ENCODE data around the gene DHRSX.
"Not testable (repeated sequence)": the region's sequence is repeated elsewhere in the genome, so short reads cannot be mapped to it uniquely, and the experiment has no call there.

DHRSX gene

DNA sequence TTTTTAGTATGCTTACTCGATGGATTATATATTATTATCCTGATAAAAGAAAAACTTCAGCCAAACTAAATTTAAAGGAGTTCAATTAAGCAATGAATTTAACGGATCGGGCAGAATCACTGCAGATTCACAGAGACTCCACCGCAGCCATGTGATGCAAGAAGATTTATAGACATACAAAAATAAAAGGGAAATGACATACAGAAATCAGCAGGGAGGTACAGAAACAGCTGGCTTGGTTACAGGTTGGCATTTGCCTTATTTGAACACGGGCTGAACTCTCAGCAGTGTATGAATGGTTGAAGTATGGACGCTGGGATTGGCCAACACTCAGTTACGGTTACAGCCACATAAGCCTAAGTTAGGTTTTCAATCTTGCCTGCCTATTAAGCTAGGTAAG lies 35.4 kb upstream of the DHRSX start:
- no peak for DNase-seq (ENCODE audit: low read depth)
- no peak overlapping the region for H3K4me3 ChIP-seq (ENCODE audit: low read depth, low read length)
- TF ChIP-seq, protein P1, sequence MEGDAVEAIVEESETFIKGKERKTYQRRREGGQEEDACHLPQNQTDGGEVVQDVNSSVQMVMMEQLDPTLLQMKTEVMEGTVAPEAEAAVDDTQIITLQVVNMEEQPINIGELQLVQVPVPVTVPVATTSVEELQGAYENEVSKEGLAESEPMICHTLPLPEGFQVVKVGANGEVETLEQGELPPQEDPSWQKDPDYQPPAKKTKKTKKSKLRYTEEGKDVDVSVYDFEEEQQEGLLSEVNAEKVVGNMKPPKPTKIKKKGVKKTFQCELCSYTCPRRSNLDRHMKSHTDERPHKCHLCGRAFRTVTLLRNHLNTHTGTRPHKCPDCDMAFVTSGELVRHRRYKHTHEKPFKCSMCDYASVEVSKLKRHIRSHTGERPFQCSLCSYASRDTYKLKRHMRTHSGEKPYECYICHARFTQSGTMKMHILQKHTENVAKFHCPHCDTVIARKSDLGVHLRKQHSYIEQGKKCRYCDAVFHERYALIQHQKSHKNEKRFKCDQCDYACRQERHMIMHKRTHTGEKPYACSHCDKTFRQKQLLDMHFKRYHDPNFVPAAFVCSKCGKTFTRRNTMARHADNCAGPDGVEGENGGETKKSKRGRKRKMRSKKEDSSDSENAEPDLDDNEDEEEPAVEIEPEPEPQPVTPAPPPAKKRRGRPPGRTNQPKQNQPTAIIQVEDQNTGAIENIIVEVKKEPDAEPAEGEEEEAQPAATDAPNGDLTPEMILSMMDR (conservative IDR thresholded peaks at IDR 0.05; ENCODE audit: low read depth, low read length), result no peak

DNA sequence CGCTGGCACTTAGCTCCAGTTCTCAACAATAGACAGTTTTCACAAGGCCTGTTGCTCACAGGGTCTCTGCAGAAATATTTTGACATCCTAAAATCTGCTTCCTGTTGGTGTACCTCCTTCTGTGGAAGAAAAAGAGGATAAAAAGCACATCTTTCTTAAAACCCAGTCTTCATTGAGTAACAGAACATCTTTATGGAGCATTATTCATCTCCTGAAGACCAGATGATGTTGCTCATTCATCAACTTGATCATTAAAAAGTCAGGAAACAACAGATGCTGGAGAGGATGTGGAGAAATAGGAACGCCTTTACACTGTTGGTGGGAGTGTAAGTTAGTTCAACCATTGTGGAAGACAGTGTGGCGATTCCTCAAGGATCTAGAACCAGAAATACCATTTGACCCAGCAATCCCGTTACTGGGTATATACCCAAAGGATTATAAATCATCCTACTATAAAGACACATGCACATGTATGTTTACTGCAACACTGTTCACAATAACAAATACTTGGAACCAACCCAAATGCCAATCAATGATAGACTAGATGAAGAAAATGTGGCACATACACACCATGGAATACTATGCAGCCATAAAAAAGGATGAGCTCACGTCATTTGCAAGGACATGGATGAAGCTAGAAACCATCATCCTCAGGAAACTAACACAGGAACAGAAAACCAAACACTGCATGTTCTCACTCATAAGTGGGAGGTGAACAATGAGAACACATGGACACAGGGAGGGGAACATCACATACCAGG lies 33.7 kb upstream of the DHRSX start:
- not testable (repeated sequence) for DNase-seq (ENCODE audit: low read depth); H3K4me3 ChIP-seq (ENCODE audit: low read depth, low read length)

GRCh38 chrX:2533424-2533823 lies 32.6 kb upstream of the DHRSX start:
- DNase-seq (ENCODE audit: low read depth), result no peak
- H3K4me3 ChIP-seq (ENCODE audit: low read depth, low read length), result no peak overlapping the region
- TF ChIP-seq, protein P1 (conservative IDR thresholded peaks at IDR 0.05; ENCODE audit: low read depth, low read length), result no peak

- no peak for DNase-seq (ENCODE audit: low read depth)
- H3K4me3 ChIP-seq (ENCODE audit: low read depth, low read length), result no peak overlapping the region
- TF ChIP-seq, protein P1 (conservative IDR thresholded peaks at IDR 0.05; ENCODE audit: low read depth, low read length), result no peak
Measured at GRCh38 chrX:2526390-2526789, 25.6 kb upstream of the DHRSX start.

DNA sequence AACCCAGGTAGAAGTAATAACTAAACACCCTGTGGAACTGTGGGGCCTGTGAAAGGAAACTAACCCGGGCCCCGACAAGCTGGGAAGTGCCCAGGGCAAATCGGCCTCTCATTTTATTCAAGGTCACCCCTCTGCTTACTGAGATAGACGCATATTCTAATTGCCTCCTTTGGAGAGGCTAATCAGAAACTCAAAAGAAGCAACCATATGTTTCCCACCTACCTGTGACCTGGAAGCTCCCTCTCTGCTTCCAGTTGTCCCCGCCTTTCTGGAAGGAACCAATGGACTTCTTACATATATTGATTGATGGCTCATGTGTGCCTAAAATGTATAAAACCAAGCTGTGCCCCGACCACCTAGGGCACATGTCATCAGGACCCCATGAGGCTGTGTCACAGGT lies 23.1 kb upstream of the DHRSX start:
- TF ChIP-seq, protein P1 (conservative IDR thresholded peaks at IDR 0.05; ENCODE audit: low read depth, low read length), result no peak
- DNase-seq (ENCODE audit: low read depth), result no peak
- H3K4me3 ChIP-seq (ENCODE audit: low read depth, low read length), result no peak overlapping the region

GRCh38 chrX:2521927-2522386 lies 21.2 kb upstream of the DHRSX start:
- H3K4me3 ChIP-seq (ENCODE audit: low read depth, low read length), result no peak overlapping the region
- no peak for DNase-seq (ENCODE audit: low read depth)
- TF ChIP-seq, protein P1 (conservative IDR thresholded peaks at IDR 0.05; ENCODE audit: low read depth, low read length), result no peak

DNA sequence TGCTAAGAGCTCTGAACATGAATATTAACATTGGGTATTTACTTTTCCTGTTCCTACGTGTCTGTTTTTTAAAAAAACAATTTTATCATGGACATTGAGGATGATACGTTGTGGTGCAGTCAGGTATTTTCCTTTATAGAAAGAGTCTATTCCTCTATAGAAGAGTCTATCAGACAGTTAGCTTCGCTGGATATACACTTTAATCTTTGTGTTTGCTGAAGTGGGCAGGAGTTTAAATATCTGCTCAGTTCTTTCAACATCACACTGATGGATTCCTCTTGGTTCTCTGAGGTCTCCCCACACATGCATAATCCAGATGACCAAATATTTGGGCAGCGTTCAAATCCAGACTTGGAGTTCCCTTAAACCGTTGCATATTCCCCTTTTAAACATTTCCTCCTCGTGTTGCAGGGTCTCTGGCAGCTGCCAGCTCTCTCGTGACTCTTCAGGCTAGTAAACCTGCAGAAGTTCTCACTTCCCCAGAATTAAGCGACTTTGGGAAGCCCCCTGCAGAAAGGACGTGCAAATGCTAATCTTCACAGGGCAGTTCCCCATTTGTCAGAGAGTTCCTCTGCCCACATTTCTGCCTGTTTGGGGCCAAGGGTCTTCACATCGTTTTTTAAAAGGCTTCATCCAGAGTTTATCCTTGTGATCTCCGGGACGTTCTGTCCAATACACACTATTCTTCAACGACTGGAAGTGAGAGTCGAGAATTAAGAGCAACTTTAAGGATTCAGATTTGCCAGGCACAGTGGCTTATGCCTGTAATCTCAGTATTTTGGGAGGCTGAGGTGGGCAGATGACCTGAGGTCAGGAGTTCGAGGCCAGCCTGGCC lies 20.5 kb upstream of the DHRSX start:
- H3K4me3 ChIP-seq (ENCODE audit: low read depth, low read length), result no peak overlapping the region
- no peak for DNase-seq (ENCODE audit: low read depth)

More for the DNA sequence above, 20.5 kb upstream of the DHRSX start:
- TF ChIP-seq, protein P1 (conservative IDR thresholded peaks at IDR 0.05; ENCODE audit: low read depth, low read length), result no peak

Measured in choroid plexus epithelial cell (primary cell).